ENCODE results near the gene MLLT1.

Gene MLLT1

DNA sequence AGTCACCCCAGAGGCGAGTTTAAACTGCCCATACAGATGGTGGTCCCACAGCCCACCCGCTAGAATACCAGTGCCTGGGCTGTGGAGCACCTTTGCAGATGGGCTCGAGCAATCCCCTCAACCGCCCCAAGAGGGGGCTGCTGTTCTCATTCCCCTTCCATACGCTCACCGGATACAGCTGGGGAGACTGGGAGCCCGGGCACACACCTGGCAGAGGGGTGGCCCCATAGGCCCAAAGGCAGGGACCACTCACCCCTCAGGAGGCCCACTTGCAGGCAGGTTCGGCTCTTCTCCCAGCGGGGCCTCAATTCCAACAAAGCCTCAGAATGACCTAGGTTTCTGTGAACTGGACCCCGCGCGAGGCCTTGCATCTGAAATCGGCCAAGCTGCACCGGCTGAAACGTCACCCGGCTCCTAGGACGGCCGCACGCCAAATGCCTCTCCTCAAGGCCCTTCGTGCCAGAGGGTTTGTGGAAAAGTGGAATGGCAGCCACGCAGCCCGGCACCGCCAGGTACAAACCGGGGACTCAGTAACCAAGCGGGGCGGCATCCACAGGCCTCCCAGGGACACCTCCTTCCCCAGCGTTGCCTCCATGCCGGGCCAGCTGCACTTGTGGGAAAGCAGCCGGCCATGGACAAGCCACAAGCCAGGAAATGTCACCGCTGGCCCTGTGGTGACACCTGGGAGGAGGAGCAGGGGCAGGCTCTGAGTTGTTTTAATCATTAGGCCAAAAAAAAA, 18.7 kb downstream of the MLLT1 start:
- peaks cover 21% of the 10 kb centered on the region for H4K20me1 ChIP-seq (ENCODE audit: insufficient read depth, low read length, poor library complexity, severe bottlenecking)
- no peak overlapping the region for H3K9ac ChIP-seq (ENCODE audit: low read depth, low read length, poor library complexity, severe bottlenecking)

DNA sequence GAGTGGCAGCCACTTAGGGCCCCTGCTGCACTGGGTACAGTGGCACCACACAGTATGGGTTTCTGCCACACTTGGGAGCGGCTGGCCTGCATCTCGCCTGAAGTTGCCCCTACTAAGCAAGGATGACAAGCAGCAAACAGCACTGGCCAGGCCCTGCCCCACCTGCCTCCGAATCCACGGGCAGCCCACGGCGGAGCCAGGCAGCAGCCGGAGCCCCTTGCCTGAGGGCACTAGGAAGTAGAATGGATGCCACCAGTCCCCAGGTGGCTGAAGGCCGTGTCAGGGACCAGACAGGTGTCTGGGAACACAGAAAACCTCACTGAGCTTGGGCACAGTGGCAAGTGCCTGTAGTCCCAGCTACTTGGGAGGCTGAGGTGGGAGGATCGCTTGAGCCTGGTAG, 19.4 kb downstream of the MLLT1 start:
- H4K20me1 ChIP-seq (ENCODE audit: insufficient read depth, low read length, poor library complexity, severe bottlenecking), result peaks cover 21% of the 10 kb centered on the region

More for the DNA sequence above, 18.7 kb downstream of the MLLT1 start:
- H3K79me2 ChIP-seq (ENCODE audit: insufficient read depth, low read length), result peaks cover 42% of the 10 kb centered on the region; the same call in 1 of the 2 replicates
- H3K9me3 ChIP-seq (ENCODE audit: insufficient read depth, low read depth, low read length), result no peaks in the 10 kb centered on the region
- no peak overlapping the region for H3K4me3 ChIP-seq (ENCODE audit: low read length, poor library complexity, severe bottlenecking)
- H3K4me1 ChIP-seq (ENCODE audit: insufficient read depth, low read length, poor library complexity, severe bottlenecking), result no peaks in the 10 kb centered on the region
- TF ChIP-seq, protein P1, sequence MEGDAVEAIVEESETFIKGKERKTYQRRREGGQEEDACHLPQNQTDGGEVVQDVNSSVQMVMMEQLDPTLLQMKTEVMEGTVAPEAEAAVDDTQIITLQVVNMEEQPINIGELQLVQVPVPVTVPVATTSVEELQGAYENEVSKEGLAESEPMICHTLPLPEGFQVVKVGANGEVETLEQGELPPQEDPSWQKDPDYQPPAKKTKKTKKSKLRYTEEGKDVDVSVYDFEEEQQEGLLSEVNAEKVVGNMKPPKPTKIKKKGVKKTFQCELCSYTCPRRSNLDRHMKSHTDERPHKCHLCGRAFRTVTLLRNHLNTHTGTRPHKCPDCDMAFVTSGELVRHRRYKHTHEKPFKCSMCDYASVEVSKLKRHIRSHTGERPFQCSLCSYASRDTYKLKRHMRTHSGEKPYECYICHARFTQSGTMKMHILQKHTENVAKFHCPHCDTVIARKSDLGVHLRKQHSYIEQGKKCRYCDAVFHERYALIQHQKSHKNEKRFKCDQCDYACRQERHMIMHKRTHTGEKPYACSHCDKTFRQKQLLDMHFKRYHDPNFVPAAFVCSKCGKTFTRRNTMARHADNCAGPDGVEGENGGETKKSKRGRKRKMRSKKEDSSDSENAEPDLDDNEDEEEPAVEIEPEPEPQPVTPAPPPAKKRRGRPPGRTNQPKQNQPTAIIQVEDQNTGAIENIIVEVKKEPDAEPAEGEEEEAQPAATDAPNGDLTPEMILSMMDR (conservative IDR thresholded peaks at IDR 0.05; ENCODE audit: low read length), result peak; percentile 67
- no peak for TF ChIP-seq EZH2phosphoT487 (IDR thresholded peaks at IDR 0.05; ENCODE audit: borderline replicate concordance)
- H3K36me3 ChIP-seq (ENCODE audit: insufficient read depth, low read length), result peaks cover 79% of the 10 kb centered on the region; the same call in 1 of the 2 replicates
- H3K4me2 ChIP-seq (ENCODE audit: low read depth, low read length, poor library complexity, severe bottlenecking), result no peak overlapping the region
- no peaks in the 10 kb centered on the region for H3F3A ChIP-seq (ENCODE audit: low read depth)
- no peaks in the 10 kb centered on the region for H3K9me2 ChIP-seq (replicated peaks; ENCODE audit: low read depth, low read length)
- no peaks in the 10 kb centered on the region for H3K27me3 ChIP-seq (ENCODE audit: insufficient read depth, low read length, poor library complexity, severe bottlenecking)
- H2AFZ ChIP-seq (ENCODE audit: low read length), result no peak overlapping the region

DNA sequence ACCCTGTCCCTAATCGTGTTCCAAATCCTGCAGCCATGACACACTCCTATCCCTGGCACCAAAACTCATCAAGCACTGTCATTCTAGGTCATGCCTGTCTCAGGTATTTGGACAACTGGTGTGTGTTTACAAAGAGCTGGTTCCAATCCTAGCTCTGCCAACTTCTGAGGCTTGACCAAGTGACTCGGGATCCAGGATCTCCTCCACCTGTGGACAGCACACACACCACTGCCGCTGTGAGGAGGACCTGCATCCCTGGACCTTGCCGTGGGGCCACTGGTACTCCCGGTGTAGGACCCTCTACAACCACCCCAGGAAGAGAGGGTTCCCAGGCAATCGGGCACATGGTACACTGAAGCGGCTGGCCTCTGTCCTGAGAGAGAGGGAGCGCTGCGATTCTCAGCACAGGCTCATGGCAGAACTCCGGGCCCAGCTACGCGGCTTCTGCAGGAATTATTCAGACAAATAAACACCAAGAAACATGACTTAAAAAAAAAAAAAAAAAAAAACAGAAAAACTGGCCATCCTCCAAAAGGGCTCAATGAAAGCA, 20.4 kb downstream of the MLLT1 start:
- Histone ChIP-seq H2AFZ (ENCODE audit: low read length) (no peak overlapping the region), H3K9me2 (replicated peaks; ENCODE audit: low read depth, low read length) (no peaks in the 10 kb centered on the region), H3K9ac (ENCODE audit: low read depth, low read length, poor library complexity, severe bottlenecking) (no peak overlapping the region), H3K27me3 (ENCODE audit: insufficient read depth, low read length, poor library complexity, severe bottlenecking) (no peaks in the 10 kb centered on the region), H3K36me3 (ENCODE audit: insufficient read depth, low read length) (peaks cover 72% of the 10 kb centered on the region; the same call in 1 of the 2 replicates), H3K4me2 (ENCODE audit: low read depth, low read length, poor library complexity, severe bottlenecking) (no peak overlapping the region), H3K9me3 (ENCODE audit: insufficient read depth, low read depth, low read length) (no peaks in the 10 kb centered on the region), H3K4me1 (ENCODE audit: insufficient read depth, low read length, poor library complexity, severe bottlenecking) (no peaks in the 10 kb centered on the region), H3K79me2 (ENCODE audit: insufficient read depth, low read length) (peaks cover 45% of the 10 kb centered on the region; the same call in 1 of the 2 replicates), H4K20me1 (ENCODE audit: insufficient read depth, low read length, poor library complexity, severe bottlenecking) (peaks cover 20% of the 10 kb centered on the region), H3K4me3 (ENCODE audit: low read length, poor library complexity, severe bottlenecking) (no peak overlapping the region), H3F3A (ENCODE audit: low read depth) (no peaks in the 10 kb centered on the region)
- TF ChIP-seq, protein P1 (conservative IDR thresholded peaks at IDR 0.05; ENCODE audit: low read length), result no peak
- no peak for TF ChIP-seq EZH2phosphoT487 (IDR thresholded peaks at IDR 0.05; ENCODE audit: borderline replicate concordance)

More for the DNA sequence above, 19.4 kb downstream of the MLLT1 start:
- Histone ChIP-seq H3K27me3 (ENCODE audit: insufficient read depth, low read length, poor library complexity, severe bottlenecking) (no peaks in the 10 kb centered on the region), H3K79me2 (ENCODE audit: insufficient read depth, low read length) (peaks cover 42% of the 10 kb centered on the region; the same call in 1 of the 2 replicates), H3K4me2 (ENCODE audit: low read depth, low read length, poor library complexity, severe bottlenecking) (no peak overlapping the region), H3K36me3 (ENCODE audit: insufficient read depth, low read length) (peaks cover 75% of the 10 kb centered on the region; the same call in 1 of the 2 replicates), H3K4me1 (ENCODE audit: insufficient read depth, low read length, poor library complexity, severe bottlenecking) (no peaks in the 10 kb centered on the region), H3K9me2 (replicated peaks; ENCODE audit: low read depth, low read length) (no peaks in the 10 kb centered on the region), H2AFZ (ENCODE audit: low read length) (no peak overlapping the region), H3K9me3 (ENCODE audit: insufficient read depth, low read depth, low read length) (no peaks in the 10 kb centered on the region), H3K9ac (ENCODE audit: low read depth, low read length, poor library complexity, severe bottlenecking) (no peak overlapping the region), H3K4me3 (ENCODE audit: low read length, poor library complexity, severe bottlenecking) (no peak overlapping the region), H3F3A (ENCODE audit: low read depth) (no peaks in the 10 kb centered on the region)
- TF ChIP-seq, protein P1 (conservative IDR thresholded peaks at IDR 0.05; ENCODE audit: low read length), result no peak
- no peak for TF ChIP-seq EZH2phosphoT487 (IDR thresholded peaks at IDR 0.05; ENCODE audit: borderline replicate concordance)

All from Loucy (cell line).